ENCODE measurements around the gene HERC5.
"Not testable (repeated sequence)": the region's sequence is repeated elsewhere in the genome, so short reads cannot be mapped to it uniquely, and the experiment has no call there.

HERC5 gene

GRCh38 chr4:88429401-88429800 is 27.5 kb upstream of the HERC5 start:
- Histone ChIP-seq H3K9me3 (ENCODE audit: control insufficient read depth, insufficient read depth, low read depth, low read length) (0 out of 2 replicates have a peak, but pooled peaks cover 6% of the 10 kb centered on the region), H3K4me3 (ENCODE audit: low read depth, low read length) (no peak overlapping the region), H3K27me3 (ENCODE audit: control insufficient read depth, insufficient read depth, low read length) (no peaks in the 10 kb centered on the region), H3K4me1 (ENCODE audit: control insufficient read depth, insufficient read depth, low read length) (no peaks in the 10 kb centered on the region), H3K27ac (ENCODE audit: low read depth, low read length) (no peak overlapping the region), H3K36me3 (ENCODE audit: control insufficient read depth, insufficient read depth, low read length) (peaks cover 5% of the 10 kb centered on the region), H3K9ac (ENCODE audit: low read length) (no peak overlapping the region)

GRCh38 chr4:88435987-88436693 is 20.8 kb upstream of the HERC5 start:
- Histone ChIP-seq H3K27ac (ENCODE audit: low read depth, low read length) (no peak overlapping the region), H3K4me3 (ENCODE audit: low read depth, low read length) (no peak overlapping the region), H3K36me3 (ENCODE audit: control insufficient read depth, insufficient read depth, low read length) (peaks cover 5% of the 10 kb centered on the region), H3K9ac (ENCODE audit: low read length) (no peak overlapping the region), H3K27me3 (ENCODE audit: control insufficient read depth, insufficient read depth, low read length) (no peaks in the 10 kb centered on the region), H3K4me1 (ENCODE audit: control insufficient read depth, insufficient read depth, low read length) (peaks cover 18% of the 10 kb centered on the region), H3K9me3 (ENCODE audit: control insufficient read depth, insufficient read depth, low read depth, low read length) (0 out of 2 replicates have a peak, but pooled peaks cover 7% of the 10 kb centered on the region)

- Histone ChIP-seq H3K9me3 (ENCODE audit: control insufficient read depth, insufficient read depth, low read depth, low read length) (peaks cover 12% of the 10 kb centered on the region), H3K36me3 (ENCODE audit: control insufficient read depth, insufficient read depth, low read length) (peaks cover 14% of the 10 kb centered on the region), H3K4me1 (ENCODE audit: control insufficient read depth, insufficient read depth, low read length) (peaks cover 18% of the 10 kb centered on the region)
- H3K27ac ChIP-seq (ENCODE audit: low read depth, low read length); H3K27me3 ChIP-seq (ENCODE audit: control insufficient read depth, insufficient read depth, low read length); H3K9ac ChIP-seq (ENCODE audit: low read length); H3K4me3 ChIP-seq (ENCODE audit: low read depth, low read length): not testable (repeated sequence)
Observed at GRCh38 chr4:88437873-88438272, 19.0 kb upstream of the HERC5 start.

- no peaks in the 10 kb centered on the region for H3K27me3 ChIP-seq (ENCODE audit: control insufficient read depth, insufficient read depth, low read length)
- peaks cover 9% of the 10 kb centered on the region for H3K9me3 ChIP-seq (ENCODE audit: control insufficient read depth, insufficient read depth, low read depth, low read length)
- no peak overlapping the region for H3K4me3 ChIP-seq (ENCODE audit: low read depth, low read length)
- no peak overlapping the region for H3K9ac ChIP-seq (ENCODE audit: low read length)
- peaks cover 9% of the 10 kb centered on the region for H3K36me3 ChIP-seq (ENCODE audit: control insufficient read depth, insufficient read depth, low read length)
- H3K4me1 ChIP-seq (ENCODE audit: control insufficient read depth, insufficient read depth, low read length): peaks cover 29% of the 10 kb centered on the region
- peak overlapping the region; percentile 34; the same call in 1 of the 2 replicates for H3K27ac ChIP-seq (ENCODE audit: low read depth, low read length)
Observed at GRCh38 chr4:88439161-88439760, 17.7 kb upstream of the HERC5 start.

- Histone ChIP-seq H3K36me3 (ENCODE audit: control insufficient read depth, insufficient read depth, low read length) (peaks cover 9% of the 10 kb centered on the region), H3K9ac (ENCODE audit: low read length) (no peak overlapping the region), H3K9me3 (ENCODE audit: control insufficient read depth, insufficient read depth, low read depth, low read length) (peaks cover 7% of the 10 kb centered on the region), H3K4me1 (ENCODE audit: control insufficient read depth, insufficient read depth, low read length) (peaks cover 29% of the 10 kb centered on the region), H3K4me3 (ENCODE audit: low read depth, low read length) (no peak overlapping the region), H3K27ac (ENCODE audit: low read depth, low read length) (peak overlapping the region; percentile 34; the same call in 1 of the 2 replicates), H3K27me3 (ENCODE audit: control insufficient read depth, insufficient read depth, low read length) (no peaks in the 10 kb centered on the region)
Observed at GRCh38 chr4:88440146-88440545, 16.8 kb upstream of the HERC5 start.

GRCh38 chr4:88441696-88442095 is 15.2 kb upstream of the HERC5 start:
- no peak overlapping the region for H3K4me3 ChIP-seq (ENCODE audit: low read depth, low read length)
- H3K27ac ChIP-seq (ENCODE audit: low read depth, low read length): no peak overlapping the region
- H3K4me1 ChIP-seq (ENCODE audit: control insufficient read depth, insufficient read depth, low read length): peaks cover 38% of the 10 kb centered on the region
- no peak overlapping the region for H3K9ac ChIP-seq (ENCODE audit: low read length)
- H3K36me3 ChIP-seq (ENCODE audit: control insufficient read depth, insufficient read depth, low read length): peaks cover 9% of the 10 kb centered on the region
- no peaks in the 10 kb centered on the region for H3K27me3 ChIP-seq (ENCODE audit: control insufficient read depth, insufficient read depth, low read length)
- peaks cover 7% of the 10 kb centered on the region for H3K9me3 ChIP-seq (ENCODE audit: control insufficient read depth, insufficient read depth, low read depth, low read length)

- Histone ChIP-seq H3K27me3 (ENCODE audit: control insufficient read depth, insufficient read depth, low read length) (no peaks in the 10 kb centered on the region), H3K9me3 (ENCODE audit: control insufficient read depth, insufficient read depth, low read depth, low read length) (peaks cover 7% of the 10 kb centered on the region), H3K27ac (ENCODE audit: low read depth, low read length) (0 out of 2 replicates have a peak overlapping the region, but pooled peaks have one; percentile 12), H3K4me3 (ENCODE audit: low read depth, low read length) (no peak overlapping the region), H3K4me1 (ENCODE audit: control insufficient read depth, insufficient read depth, low read length) (peaks cover 41% of the 10 kb centered on the region), H3K9ac (ENCODE audit: low read length) (no peak overlapping the region), H3K36me3 (ENCODE audit: control insufficient read depth, insufficient read depth, low read length) (peaks cover 9% of the 10 kb centered on the region)
Observed at GRCh38 chr4:88442689-88443191, 14.2 kb upstream of the HERC5 start.

- Histone ChIP-seq H3K4me1 (ENCODE audit: control insufficient read depth, insufficient read depth, low read length) (peaks cover 41% of the 10 kb centered on the region), H3K9ac (ENCODE audit: low read length) (no peak overlapping the region), H3K27me3 (ENCODE audit: control insufficient read depth, insufficient read depth, low read length) (no peaks in the 10 kb centered on the region), H3K36me3 (ENCODE audit: control insufficient read depth, insufficient read depth, low read length) (peaks cover 9% of the 10 kb centered on the region), H3K27ac (ENCODE audit: low read depth, low read length) (0 out of 2 replicates have a peak overlapping the region, but pooled peaks have one; percentile 12), H3K4me3 (ENCODE audit: low read depth, low read length) (no peak overlapping the region), H3K9me3 (ENCODE audit: control insufficient read depth, insufficient read depth, low read depth, low read length) (peaks cover 7% of the 10 kb centered on the region)
Observed at GRCh38 chr4:88443486-88443885, 13.4 kb upstream of the HERC5 start.

- H3K27ac ChIP-seq (ENCODE audit: low read depth, low read length): no peak overlapping the region
- H3K36me3 ChIP-seq (ENCODE audit: control insufficient read depth, insufficient read depth, low read length): peaks cover 9% of the 10 kb centered on the region
- peaks cover 34% of the 10 kb centered on the region for H3K4me1 ChIP-seq (ENCODE audit: control insufficient read depth, insufficient read depth, low read length)
- no peak overlapping the region for H3K9ac ChIP-seq (ENCODE audit: low read length)
- no peak overlapping the region for H3K4me3 ChIP-seq (ENCODE audit: low read depth, low read length)
- H3K9me3 ChIP-seq (ENCODE audit: control insufficient read depth, insufficient read depth, low read depth, low read length): peaks cover 7% of the 10 kb centered on the region
- no peaks in the 10 kb centered on the region for H3K27me3 ChIP-seq (ENCODE audit: control insufficient read depth, insufficient read depth, low read length)
Observed at GRCh38 chr4:88445252-88445651, 11.7 kb upstream of the HERC5 start.

- Histone ChIP-seq H3K36me3 (ENCODE audit: control insufficient read depth, insufficient read depth, low read length) (peaks cover 9% of the 10 kb centered on the region), H3K27me3 (ENCODE audit: control insufficient read depth, insufficient read depth, low read length) (no peaks in the 10 kb centered on the region), H3K9ac (ENCODE audit: low read length) (no peak overlapping the region), H3K9me3 (ENCODE audit: control insufficient read depth, insufficient read depth, low read depth, low read length) (peaks cover 7% of the 10 kb centered on the region), H3K4me1 (ENCODE audit: control insufficient read depth, insufficient read depth, low read length) (peaks cover 31% of the 10 kb centered on the region), H3K27ac (ENCODE audit: low read depth, low read length) (no peak overlapping the region), H3K4me3 (ENCODE audit: low read depth, low read length) (no peak overlapping the region)
Observed at GRCh38 chr4:88446124-88446523, 10.8 kb upstream of the HERC5 start.

- H3K27ac ChIP-seq (ENCODE audit: low read depth, low read length): no peak overlapping the region
- no peaks in the 10 kb centered on the region for H3K27me3 ChIP-seq (ENCODE audit: control insufficient read depth, insufficient read depth, low read length)
- H3K4me1 ChIP-seq (ENCODE audit: control insufficient read depth, insufficient read depth, low read length): peaks cover 31% of the 10 kb centered on the region
- no peak overlapping the region for H3K4me3 ChIP-seq (ENCODE audit: low read depth, low read length)
- peaks cover 2% of the 10 kb centered on the region for H3K36me3 ChIP-seq (ENCODE audit: control insufficient read depth, insufficient read depth, low read length)
- peaks cover 7% of the 10 kb centered on the region for H3K9me3 ChIP-seq (ENCODE audit: control insufficient read depth, insufficient read depth, low read depth, low read length)
- H3K9ac ChIP-seq (ENCODE audit: low read length): no peak overlapping the region
Observed at GRCh38 chr4:88447371-88448095, 9.4 kb upstream of the HERC5 start.
